ENCODE results near the gene ATP13A1.
A peak's percentile ranks its signal among the peaks of the same experiment; 100 is the strongest.

ATP13A1 gene

DNA sequence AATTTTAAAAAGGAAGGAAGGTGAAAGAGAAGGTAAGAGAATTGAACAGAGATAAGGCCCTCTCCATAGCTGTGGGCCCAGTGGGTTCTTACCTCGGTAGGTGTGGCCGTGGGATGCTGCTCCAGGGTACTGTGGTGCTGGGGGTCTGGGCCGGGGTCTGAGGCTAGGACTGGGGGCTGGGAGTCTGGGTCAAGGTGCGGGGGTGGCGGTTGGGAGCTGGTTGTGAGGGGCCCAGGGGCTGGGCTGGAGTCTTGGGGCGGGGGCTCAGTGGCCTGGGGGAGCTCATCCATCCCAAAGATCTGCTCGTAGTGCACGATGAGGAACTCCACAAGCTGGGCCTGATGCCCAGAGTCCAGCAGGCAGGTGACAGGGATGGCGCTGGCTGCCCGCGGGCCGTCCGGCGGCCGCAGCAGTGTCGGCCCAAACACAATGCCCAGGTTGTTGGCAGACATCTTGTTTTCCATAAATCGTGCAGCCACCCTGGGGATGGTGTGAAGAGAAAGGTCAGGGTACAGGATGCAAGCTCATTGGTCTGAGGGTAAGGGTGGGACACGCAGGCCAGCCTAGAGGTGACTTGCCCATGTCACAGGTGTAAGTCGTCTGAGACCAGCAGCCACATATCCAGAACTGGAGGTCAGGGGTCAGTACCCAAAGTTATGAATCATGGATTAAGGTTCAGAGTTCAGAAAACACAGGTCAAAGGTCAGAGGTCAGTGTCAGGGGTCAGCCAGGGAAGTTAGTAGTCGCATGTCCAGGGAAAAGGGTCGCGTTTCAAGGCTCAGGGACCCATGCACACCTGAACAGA, 29.6 kb downstream of the ATP13A1 start:
- Histone ChIP-seq H3K4me1 (ENCODE audit: control insufficient read depth in 1 of 2, insufficient read depth in 2 of 2, low read length in 2 of 2) (no peaks in the 10 kb centered on the region), H3K27ac (ENCODE audit: low read depth, low read length) (no peak overlapping the region), H3K36me3 (ENCODE audit: control insufficient read depth in 1 of 2, insufficient read depth in 2 of 2, low read length in 2 of 2) (peaks cover 27 to 29% of the 10 kb centered on the region in 2 donors), H3K27me3 (ENCODE audit: control insufficient read depth in 1 of 2, insufficient read depth in 2 of 2, low read length in 2 of 2) (no peaks in the 10 kb centered on the region), H3K9ac (ENCODE audit: low read depth in 1 of 2, low read length in 2 of 2) (no peak overlapping the region), H3K9me3 (ENCODE audit: control insufficient read depth in 1 of 2, low read length in 2 of 2) (no peaks in the 10 kb centered on the region), H3K4me3 (ENCODE audit: low read depth in 1 of 2, low read length in 2 of 2) (no peak overlapping the region)

DNA sequence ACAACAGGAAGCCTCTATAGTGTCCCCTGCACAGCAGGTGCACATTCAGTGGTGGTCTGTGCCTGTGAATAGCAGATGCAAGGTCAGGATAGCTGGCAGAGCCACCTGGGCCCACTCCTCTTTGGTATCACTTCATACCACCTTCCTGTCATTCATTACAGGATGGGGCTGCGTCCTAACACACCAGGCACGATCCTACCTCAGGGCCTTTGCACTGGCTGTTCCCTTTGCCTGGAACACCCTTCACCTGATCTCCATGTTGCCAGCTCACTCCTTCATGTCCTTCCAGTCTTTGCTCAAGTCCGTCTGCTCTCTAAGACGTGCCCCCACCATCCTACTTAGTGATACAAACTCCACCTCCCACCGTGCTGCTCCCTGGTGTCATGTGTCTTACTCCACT, 30.8 kb downstream of the ATP13A1 start:
- Histone ChIP-seq H3K27me3 (ENCODE audit: control insufficient read depth in 1 of 2, insufficient read depth in 2 of 2, low read length in 2 of 2) (no peaks in the 10 kb centered on the region), H3K9ac (ENCODE audit: low read depth in 1 of 2, low read length in 2 of 2) (no peak overlapping the region), H3K4me3 (ENCODE audit: low read depth in 1 of 2, low read length in 2 of 2) (no peak overlapping the region), H3K27ac (ENCODE audit: low read depth, low read length) (no peak overlapping the region), H3K36me3 (ENCODE audit: control insufficient read depth in 1 of 2, insufficient read depth in 2 of 2, low read length in 2 of 2) (peaks cover 23 to 29% of the 10 kb centered on the region in 2 donors), H3K4me1 (ENCODE audit: control insufficient read depth in 1 of 2, insufficient read depth in 2 of 2, low read length in 2 of 2) (peaks cover 0 to 2% of the 10 kb centered on the region in 2 donors), H3K9me3 (ENCODE audit: control insufficient read depth in 1 of 2, low read length in 2 of 2) (no peaks in the 10 kb centered on the region)

DNA sequence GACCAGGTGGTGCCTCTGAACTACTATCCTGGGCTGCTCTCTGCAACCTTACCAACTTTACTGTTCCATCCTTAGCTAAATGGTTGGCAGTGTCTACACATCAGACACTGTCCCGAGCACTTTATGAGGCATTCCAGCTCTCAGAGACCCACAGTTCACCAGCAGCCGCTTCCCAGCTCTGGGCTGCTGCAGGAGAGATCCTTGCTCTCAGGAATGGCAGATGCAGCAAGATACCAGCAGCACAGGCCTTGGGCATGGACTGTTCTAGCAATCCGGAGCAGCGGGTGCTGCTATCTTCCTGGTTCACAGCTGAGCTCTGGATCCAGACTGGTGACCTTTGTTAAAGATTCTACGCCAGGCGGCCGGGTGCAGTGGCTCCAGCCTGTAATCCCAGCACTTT, 32.1 kb downstream of the ATP13A1 start:
- Histone ChIP-seq H3K4me3 (ENCODE audit: low read depth in 1 of 2, low read length in 2 of 2) (no peak overlapping the region), H3K9ac (ENCODE audit: low read depth in 1 of 2, low read length in 2 of 2) (no peak overlapping the region), H3K9me3 (ENCODE audit: control insufficient read depth in 1 of 2, low read length in 2 of 2) (no peaks in the 10 kb centered on the region), H3K36me3 (ENCODE audit: control insufficient read depth in 1 of 2, insufficient read depth in 2 of 2, low read length in 2 of 2) (peaks cover 19 to 22% of the 10 kb centered on the region in 2 donors), H3K4me1 (ENCODE audit: control insufficient read depth in 1 of 2, insufficient read depth in 2 of 2, low read length in 2 of 2) (peaks cover 0 to 8% of the 10 kb centered on the region in 2 donors), H3K27me3 (ENCODE audit: control insufficient read depth in 1 of 2, insufficient read depth in 2 of 2, low read length in 2 of 2) (no peaks in the 10 kb centered on the region), H3K27ac (ENCODE audit: low read depth, low read length) (no peak overlapping the region)

DNA sequence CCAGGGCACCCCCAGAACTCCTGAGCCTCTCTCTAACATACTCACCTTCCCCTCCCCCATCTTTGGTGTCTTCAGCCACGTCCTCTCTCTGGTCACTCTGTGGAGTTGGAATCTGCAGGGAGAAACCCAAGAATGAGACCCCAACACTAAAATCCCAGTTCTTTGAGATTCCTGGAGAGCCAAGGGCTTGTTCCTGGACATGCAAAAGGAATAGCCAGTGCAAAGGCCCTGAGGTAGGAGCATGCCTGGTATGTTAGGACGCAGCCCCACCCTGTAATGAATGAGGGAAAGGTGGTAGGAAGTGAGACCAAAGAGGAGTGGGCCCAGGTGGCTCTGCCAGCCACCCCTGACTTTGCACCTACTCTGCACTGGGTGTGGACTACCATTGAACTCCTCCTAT, 33.0 kb downstream of the ATP13A1 start:
- Histone ChIP-seq H3K4me1 (ENCODE audit: control insufficient read depth in 1 of 2, insufficient read depth in 2 of 2, low read length in 2 of 2) (peaks cover 0 to 8% of the 10 kb centered on the region in 2 donors), H3K4me3 (ENCODE audit: low read depth in 1 of 2, low read length in 2 of 2) (no peak overlapping the region), H3K36me3 (ENCODE audit: control insufficient read depth in 1 of 2, insufficient read depth in 2 of 2, low read length in 2 of 2) (peaks cover 16 to 21% of the 10 kb centered on the region in 2 donors), H3K9ac (ENCODE audit: low read depth in 1 of 2, low read length in 2 of 2) (no peak overlapping the region), H3K27me3 (ENCODE audit: control insufficient read depth in 1 of 2, insufficient read depth in 2 of 2, low read length in 2 of 2) (no peaks in the 10 kb centered on the region), H3K9me3 (ENCODE audit: control insufficient read depth in 1 of 2, low read length in 2 of 2) (no peaks in the 10 kb centered on the region), H3K27ac (ENCODE audit: low read depth, low read length) (no peak overlapping the region)

DNA sequence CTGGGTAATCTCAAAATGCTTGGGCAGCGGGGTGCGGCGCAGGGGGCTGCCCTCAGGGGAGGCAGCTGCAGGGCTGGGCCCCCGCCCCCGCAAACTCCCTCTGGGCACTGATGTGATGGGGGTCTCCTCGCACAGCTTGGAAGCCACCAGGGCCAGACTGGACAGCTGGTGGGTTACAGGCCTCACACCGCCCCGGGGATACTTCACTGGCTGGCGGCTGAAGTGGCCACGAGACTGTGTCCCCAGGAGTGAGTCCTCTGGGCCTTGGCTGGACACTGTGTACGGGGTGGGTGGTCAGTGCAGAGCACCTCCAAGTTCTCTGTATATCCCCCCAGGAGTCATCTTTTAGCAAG, 33.4 kb downstream of the ATP13A1 start:
- no peak overlapping the region for H3K4me3 ChIP-seq (ENCODE audit: low read depth in 1 of 2, low read length in 2 of 2)
- H3K36me3 ChIP-seq (ENCODE audit: control insufficient read depth in 1 of 2, insufficient read depth in 2 of 2, low read length in 2 of 2), result peaks cover 12 to 17% of the 10 kb centered on the region in 2 donors
- H3K27ac ChIP-seq (ENCODE audit: low read depth, low read length), result no peak overlapping the region
- no peaks in the 10 kb centered on the region for H3K9me3 ChIP-seq (ENCODE audit: control insufficient read depth in 1 of 2, low read length in 2 of 2)
- H3K27me3 ChIP-seq (ENCODE audit: control insufficient read depth in 1 of 2, insufficient read depth in 2 of 2, low read length in 2 of 2), result no peaks in the 10 kb centered on the region
- H3K4me1 ChIP-seq (ENCODE audit: control insufficient read depth in 1 of 2, insufficient read depth in 2 of 2, low read length in 2 of 2), result peaks cover 0 to 8% of the 10 kb centered on the region in 2 donors
- no peak overlapping the region for H3K9ac ChIP-seq (ENCODE audit: low read depth in 1 of 2, low read length in 2 of 2)

DNA sequence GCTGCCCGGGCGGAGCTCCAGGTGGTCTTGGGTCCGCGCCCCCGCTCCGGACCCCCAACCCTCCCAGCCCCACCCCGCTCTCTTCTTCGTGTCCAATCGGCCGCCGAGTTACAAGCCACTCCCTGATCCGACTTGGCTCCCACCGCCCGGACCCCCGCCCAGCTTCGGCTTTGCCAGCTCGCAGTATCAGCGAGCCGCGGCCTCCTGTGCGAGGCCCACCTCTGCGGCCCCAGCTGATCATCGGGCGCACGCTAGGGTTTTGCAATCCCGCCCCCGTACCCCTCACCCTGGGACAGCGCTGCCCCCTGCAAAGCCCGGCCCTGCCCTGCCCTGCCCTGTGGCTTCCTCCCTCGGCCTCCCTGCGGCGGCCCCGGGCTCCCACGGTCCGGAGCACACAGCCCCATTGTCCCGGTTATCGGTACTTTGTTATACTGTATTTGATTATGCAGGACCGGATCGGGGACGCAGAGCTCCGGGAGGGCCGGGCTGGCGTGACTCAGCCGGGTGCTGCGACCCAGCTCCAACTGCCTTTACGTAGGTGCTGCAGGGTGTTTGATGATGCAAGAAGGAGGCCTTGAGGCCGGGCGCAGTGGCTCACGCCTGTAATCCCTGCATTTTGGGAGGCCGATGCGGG, 34.9 kb downstream of the ATP13A1 start:
- no peaks in the 10 kb centered on the region for H3K27me3 ChIP-seq (ENCODE audit: control insufficient read depth in 1 of 2, insufficient read depth in 2 of 2, low read length in 2 of 2)
- H3K36me3 ChIP-seq (ENCODE audit: control insufficient read depth in 1 of 2, insufficient read depth in 2 of 2, low read length in 2 of 2), result peaks cover 0 to 5% of the 10 kb centered on the region in 2 donors
- H3K27ac ChIP-seq (ENCODE audit: low read depth, low read length), result peak overlapping the region; percentile 11
- H3K9me3 ChIP-seq (ENCODE audit: control insufficient read depth in 1 of 2, low read length in 2 of 2), result no peaks in the 10 kb centered on the region
- peaks cover 0 to 8% of the 10 kb centered on the region in 2 donors for H3K4me1 ChIP-seq (ENCODE audit: control insufficient read depth in 1 of 2, insufficient read depth in 2 of 2, low read length in 2 of 2)
- H3K4me3 ChIP-seq (ENCODE audit: low read depth in 1 of 2, low read length in 2 of 2), result peak overlapping the region; percentile 46 to 73
- peak overlapping the region; percentile 25 to 41 for H3K9ac ChIP-seq (ENCODE audit: low read depth in 1 of 2, low read length in 2 of 2)

DNA sequence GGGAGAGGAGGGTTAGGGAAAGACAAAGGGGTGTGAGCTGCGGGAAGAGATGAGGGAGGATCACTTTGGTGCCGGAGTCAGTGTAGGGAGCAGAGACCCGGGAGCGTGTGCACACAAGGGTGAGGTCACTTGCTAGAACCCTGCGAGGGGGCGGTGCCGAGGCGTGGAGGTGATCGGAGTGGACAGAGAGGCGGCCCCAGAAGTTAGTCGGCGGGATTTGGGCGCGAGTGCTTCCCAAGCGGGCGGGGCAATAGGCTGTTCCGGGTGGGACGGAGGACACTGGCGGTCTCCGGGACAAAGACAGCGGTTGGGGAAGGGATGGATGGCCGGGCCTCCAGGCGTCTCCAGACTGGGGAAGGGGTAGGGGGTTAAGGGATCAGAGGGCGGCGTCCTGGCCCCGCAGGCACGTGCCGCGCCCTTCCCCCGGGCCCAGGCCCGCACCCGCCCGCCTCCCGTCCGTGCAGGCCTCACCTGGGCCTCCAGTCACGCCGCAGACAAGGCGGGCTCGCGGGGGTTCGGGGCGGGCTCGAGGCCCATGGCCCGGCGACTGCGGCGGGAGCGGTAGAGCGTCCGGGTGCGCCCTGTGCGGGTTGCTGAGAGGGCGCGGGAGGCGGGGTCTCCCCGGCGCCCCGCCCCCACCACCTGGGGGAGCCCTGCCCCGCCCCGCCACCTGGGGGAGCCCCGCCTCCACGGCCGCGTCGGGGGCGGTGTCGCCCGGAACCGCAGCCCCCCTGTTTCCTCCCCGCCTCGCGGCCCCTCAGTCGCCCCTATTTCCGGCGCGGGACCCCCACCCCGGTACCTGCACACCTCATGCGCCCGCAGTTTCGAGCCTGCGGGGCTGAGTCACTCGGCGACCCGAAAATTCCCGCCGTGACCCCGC, 35.6 kb downstream of the ATP13A1 start, which contains the start of gene LPAR2:
LPAR2 (minus strand) TSS at position 600 of the 880 bp plus-strand sequence. CDS start 945 bp downstream, outside the sequence.
- H3K27ac ChIP-seq (ENCODE audit: low read depth, low read length), result peak within 1 kb of the TSS; percentile 32
- peak within 1 kb of the TSS; percentile 44 to 52 for H3K9ac ChIP-seq (ENCODE audit: low read depth in 1 of 2, low read length in 2 of 2)

DNA sequence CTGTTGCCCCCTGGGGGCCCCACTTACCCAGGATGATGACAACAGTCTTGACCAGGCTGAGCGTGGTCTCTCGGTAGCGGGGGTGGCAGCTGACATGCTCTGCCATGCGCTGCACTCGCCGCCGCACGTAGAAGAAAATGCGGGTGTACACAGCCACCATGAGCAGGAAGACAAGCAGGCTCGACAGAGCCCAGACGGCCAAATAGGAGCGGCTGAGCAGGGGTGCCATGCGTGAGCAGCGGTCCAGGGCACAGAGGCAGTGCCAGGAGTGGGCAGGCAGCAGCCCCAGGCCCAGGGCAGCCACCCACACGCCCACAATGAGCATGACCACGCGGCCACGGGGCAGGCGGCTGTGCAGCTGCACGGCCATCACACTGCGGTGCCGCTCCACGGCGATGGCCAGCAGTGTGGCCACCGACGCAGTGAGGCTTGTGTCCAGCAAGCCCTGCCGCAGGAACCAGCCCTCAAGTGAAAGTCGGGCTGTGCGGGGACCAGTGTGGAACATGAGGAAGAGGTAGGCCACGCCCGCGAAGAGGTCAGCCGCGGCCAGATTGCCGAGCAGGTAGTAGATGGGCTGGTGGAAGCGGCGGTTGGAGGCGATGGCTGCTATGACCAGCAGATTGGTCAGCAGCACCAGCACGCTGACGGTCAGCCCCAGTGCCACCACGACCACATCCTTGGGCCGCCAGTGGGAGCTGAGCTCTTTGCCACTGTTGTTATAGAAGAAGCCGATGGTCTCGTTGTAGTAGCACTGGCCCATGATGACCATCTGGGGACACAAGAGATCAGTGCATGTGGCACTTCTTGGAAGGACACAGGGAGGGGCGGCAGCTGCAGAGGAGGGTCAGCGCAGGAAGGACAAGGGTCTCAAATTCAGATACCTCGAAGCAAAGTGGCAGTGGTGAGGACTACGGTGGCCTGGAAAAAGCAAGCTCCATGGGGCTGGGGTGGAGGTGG, 36.7 kb downstream of the ATP13A1 start:
- Histone ChIP-seq H3K4me3 (ENCODE audit: low read depth in 1 of 2, low read length in 2 of 2) (peak overlapping the region; percentile 55 to 73), H3K36me3 (ENCODE audit: control insufficient read depth in 1 of 2, insufficient read depth in 2 of 2, low read length in 2 of 2) (no peaks in the 10 kb centered on the region), H3K4me1 (ENCODE audit: control insufficient read depth in 1 of 2, insufficient read depth in 2 of 2, low read length in 2 of 2) (peaks cover 0 to 8% of the 10 kb centered on the region in 2 donors), H3K27me3 (ENCODE audit: control insufficient read depth in 1 of 2, insufficient read depth in 2 of 2, low read length in 2 of 2) (no peaks in the 10 kb centered on the region), H3K9me3 (ENCODE audit: control insufficient read depth in 1 of 2, low read length in 2 of 2) (no peaks in the 10 kb centered on the region), H3K27ac (ENCODE audit: low read depth, low read length) (no peak overlapping the region), H3K9ac (ENCODE audit: low read depth in 1 of 2, low read length in 2 of 2) (peak overlapping the region; percentile 44 to 52)

More for the DNA sequence above, 35.6 kb downstream of the ATP13A1 start, which contains the start of gene LPAR2:
- Histone ChIP-seq H3K4me3 (ENCODE audit: low read depth in 1 of 2, low read length in 2 of 2) (peak within 1 kb of the TSS; percentile 55 to 73), H3K27me3 (ENCODE audit: control insufficient read depth in 1 of 2, insufficient read depth in 2 of 2, low read length in 2 of 2) (no peaks in the 10 kb centered on the region), H3K9me3 (ENCODE audit: control insufficient read depth in 1 of 2, low read length in 2 of 2) (no peaks in the 10 kb centered on the region), H3K4me1 (ENCODE audit: control insufficient read depth in 1 of 2, insufficient read depth in 2 of 2, low read length in 2 of 2) (peaks cover 0 to 8% of the 10 kb centered on the region in 2 donors), H3K36me3 (ENCODE audit: control insufficient read depth in 1 of 2, insufficient read depth in 2 of 2, low read length in 2 of 2) (no peaks in the 10 kb centered on the region)

DNA sequence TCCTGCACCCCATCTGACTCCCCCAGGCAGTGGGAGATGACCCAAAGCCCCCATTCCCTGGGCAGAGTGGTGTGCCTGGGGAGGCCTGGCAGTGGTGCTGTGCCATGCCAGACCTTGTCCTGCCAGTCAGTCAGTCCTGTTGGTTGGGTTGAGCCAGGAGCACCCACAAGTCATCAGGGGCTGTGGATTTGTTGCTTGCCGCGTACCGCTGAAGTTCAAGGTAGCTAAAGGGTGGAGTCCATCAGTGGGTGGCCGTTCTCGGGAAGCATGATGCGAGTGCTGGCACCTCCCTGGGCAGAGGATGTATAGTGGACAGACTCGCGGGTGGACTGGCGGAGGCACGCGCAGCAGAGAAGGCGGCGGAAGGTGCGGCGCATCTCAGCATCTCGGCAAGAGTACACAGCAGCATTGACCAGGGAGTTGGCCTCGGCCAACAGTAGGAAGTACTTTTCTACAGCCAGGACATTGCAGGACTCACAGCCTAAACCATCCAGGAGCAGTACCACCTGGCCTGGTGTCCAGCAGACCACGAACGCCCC, 39.4 kb downstream of the ATP13A1 start:
- Histone ChIP-seq H3K4me1 (ENCODE audit: control insufficient read depth in 1 of 2, insufficient read depth in 2 of 2, low read length in 2 of 2) (peaks cover 3 to 9% of the 10 kb centered on the region in 2 donors), H3K4me3 (ENCODE audit: low read depth in 1 of 2, low read length in 2 of 2) (no peak overlapping the region), H3K27me3 (ENCODE audit: control insufficient read depth in 1 of 2, insufficient read depth in 2 of 2, low read length in 2 of 2) (no peaks in the 10 kb centered on the region)

More for the DNA sequence above, 39.4 kb downstream of the ATP13A1 start:
- Histone ChIP-seq H3K36me3 (ENCODE audit: control insufficient read depth in 1 of 2, insufficient read depth in 2 of 2, low read length in 2 of 2) (no peaks in the 10 kb centered on the region), H3K27ac (ENCODE audit: low read depth, low read length) (no peak overlapping the region), H3K9me3 (ENCODE audit: control insufficient read depth in 1 of 2, low read length in 2 of 2) (no peaks in the 10 kb centered on the region), H3K9ac (ENCODE audit: low read depth in 1 of 2, low read length in 2 of 2) (no peak overlapping the region)

Data from duodenal mucosa (tissue), 2 donors.